ENCODE results near the gene CEP290.

GRCh38 chr12:88044035-88044434 is 97.9 kb downstream of the CEP290 start:
- TF ChIP-seq POLR2A (IDR thresholded peaks at IDR 0.05) (no peak), CTCF (IDR thresholded peaks at IDR 0.05) (no peak)

All from thyroid gland (tissue), 4 donors.